Thymus (tissue), 11 donors: ENCODE results near the gene SF3A2. TPM values are rescaled to one million over a fixed set of nuclear protein-coding genes. Genes with fewer than 3 reads are reported as not detected.
"Not testable (repeated sequence)": the region's sequence is repeated elsewhere in the genome, so short reads cannot be mapped to it uniquely, and the experiment has no call there.

ENCODE experiments used
- DNase-seq, 9 donors: peaks; one replicate each; pipeline ENCODE4 v3.0.0-alpha.2; 2013; ENCODE audit warnings: low spot score in 9 of 9, low read depth in 6 of 9, missing footprints in 1 of 9
- H3K27ac ChIP-seq, 2 donors: one replicate each; pipeline ENCODE4 v1.5.1; 2013; ENCODE audit warnings: control low read depth in 1 of 2, low read depth in 1 of 2, low read length in 1 of 2, mild to moderate bottlenecking in 1 of 2, moderate library complexity in 1 of 2
- H3K27me3 ChIP-seq, 2 donors: one replicate each; pipeline ENCODE4 v1.5.1; 2013; ENCODE audit warnings: low read length in 1 of 2; ENCODE audit not compliant: control insufficient read depth in 2 of 2, insufficient read depth in 1 of 2
- H3K36me3 ChIP-seq, 2 donors: one replicate each; pipeline ENCODE4 v1.5.1; 2013; ENCODE audit warnings: low read length in 1 of 2, mild to moderate bottlenecking in 1 of 2, moderate library complexity in 1 of 2; ENCODE audit not compliant: control insufficient read depth in 2 of 2, insufficient read depth in 2 of 2
- H3K4me1 ChIP-seq, 2 donors: one replicate each; pipeline ENCODE4 v1.5.1; 2013; ENCODE audit warnings: low read length in 2 of 2; ENCODE audit not compliant: control insufficient read depth in 2 of 2, insufficient read depth in 2 of 2
- H3K4me3 ChIP-seq, 2 donors: one replicate each; pipeline ENCODE4 v1.5.1; 2013; ENCODE audit warnings: low read length in 2 of 2, control low read depth in 1 of 2, mild to moderate bottlenecking in 1 of 2
- H3K9me3 ChIP-seq, 2 donors: one replicate each; pipeline ENCODE4 v1.5.1; 2013; ENCODE audit warnings: low read length in 1 of 2, mild to moderate bottlenecking in 1 of 2; ENCODE audit not compliant: control insufficient read depth in 2 of 2, insufficient read depth in 1 of 2
- WGBS: extraction: QIAGEN DNeasy Blood & Tissue Kit; methylation state at CpG from one replicate; pipeline ENCODE4 v1.1.7; 2013; 5-methylcytosine and 5-hydroxymethylcytosine counted together
- polyA plus RNA-seq: library from polyadenylated mRNA; stranded (reverse); fragments of 200-250 nt; gene quantifications from one replicate; pipeline ENCODE4 v1.2.3, GENCODE V29; 2013
- total RNA-seq: library from RNA; stranded (reverse); fragments of 120-200 nt; gene quantifications from one replicate; pipeline ENCODE4 v1.2.4, GENCODE V29; 2013
- donor health status: healthy.

SF3A2 gene
- total and polyA plus RNA-seq, 2 donors = 18.7 to 51.1 TPM

DNA sequence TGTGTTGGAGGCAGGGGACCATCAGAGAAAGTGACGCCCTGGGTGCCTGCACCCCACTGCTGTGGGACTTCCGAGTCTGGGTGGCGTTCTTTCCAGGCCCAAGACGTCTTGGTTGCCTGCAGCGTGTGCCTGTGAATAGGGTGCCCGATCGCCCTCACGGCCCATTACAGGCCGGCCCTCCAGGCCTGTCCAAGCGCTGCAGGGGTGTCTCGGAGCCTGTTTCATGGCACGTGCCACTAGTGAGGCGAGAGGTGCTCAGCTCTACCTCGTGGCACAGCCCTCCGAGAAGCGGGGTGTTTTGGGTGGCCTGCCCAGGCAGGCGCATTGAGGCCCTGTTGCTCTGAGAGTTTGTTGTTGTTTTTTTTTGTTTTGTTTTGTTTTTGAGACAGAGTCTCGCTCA, 42.8 kb upstream of the SF3A2 start:
- no peak for DNase-seq
- Histone ChIP-seq H3K27me3 (no peaks in the 10 kb centered on the region), H3K4me3 (no peak overlapping the region), H3K9me3 (no peaks in the 10 kb centered on the region), H3K36me3 (peaks cover 76 to 88% of the 10 kb centered on the region in 2 donors), H3K27ac (no peak overlapping the region), H3K4me1 (peaks cover 0 to 9% of the 10 kb centered on the region in 2 donors)
- WGBS = 98% methylated on average over 18 of the region's 18 CpGs

DNA sequence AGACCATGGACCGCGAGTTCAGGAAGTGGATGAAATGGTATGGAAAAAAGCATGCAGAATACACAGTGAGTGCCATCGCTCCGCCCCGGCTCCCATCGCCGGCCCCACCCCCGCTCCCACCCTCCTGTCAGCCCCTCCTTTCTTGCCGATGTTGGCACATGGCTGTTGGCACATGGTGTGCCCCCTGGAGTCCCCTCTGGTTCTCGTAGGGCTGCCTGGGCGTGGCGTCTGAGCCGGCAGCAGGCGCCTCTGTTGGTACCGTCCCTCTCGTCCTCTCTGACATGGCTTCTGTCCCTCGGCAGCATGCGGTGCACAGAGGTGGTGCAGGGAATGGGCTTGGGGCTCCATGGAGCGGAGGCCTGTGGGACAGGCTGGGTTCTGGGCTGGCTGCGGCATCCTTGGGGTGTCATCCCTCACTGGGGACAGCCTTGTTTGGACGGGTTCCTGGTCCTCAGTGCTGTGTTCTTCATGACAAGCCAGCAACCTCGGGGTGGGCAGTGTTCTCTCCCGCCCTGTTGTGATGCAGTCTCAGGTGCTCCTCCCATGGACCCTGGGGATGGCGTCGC, 42.0 kb upstream of the SF3A2 start:
- DNase-seq = no peak
- Histone ChIP-seq H3K9me3 (no peaks in the 10 kb centered on the region), H3K27me3 (no peaks in the 10 kb centered on the region), H3K36me3 (peaks cover 69 to 82% of the 10 kb centered on the region in 2 donors), H3K4me1 (peaks cover 0 to 9% of the 10 kb centered on the region in 2 donors), H3K27ac (no peak overlapping the region), H3K4me3 (no peak overlapping the region)
- WGBS = 98% methylated on average over 25 of the region's 25 CpGs

DNA sequence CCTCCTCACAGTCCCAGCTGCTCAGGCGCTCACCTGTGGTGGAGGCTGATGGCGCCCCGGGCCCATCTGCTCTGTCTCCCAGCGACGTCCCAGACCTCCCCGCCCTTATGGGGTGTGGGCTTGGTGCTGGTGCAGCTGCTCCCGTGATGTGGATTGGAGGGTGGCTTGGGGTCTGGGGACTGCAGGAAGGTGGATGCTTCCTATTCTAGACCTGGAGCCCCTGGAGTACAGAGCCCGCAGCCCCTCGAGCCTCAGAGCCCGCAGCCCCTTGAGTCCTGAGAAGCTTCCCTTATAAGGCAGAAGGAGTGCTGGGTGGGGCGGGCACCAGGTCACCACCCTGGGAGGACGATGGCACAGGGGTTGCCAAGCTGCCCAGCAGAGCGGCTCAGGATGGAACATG, 41.3 kb upstream of the SF3A2 start:
- H3K4me3 ChIP-seq = no peak overlapping the region
- no peak overlapping the region for H3K27ac ChIP-seq
- no peaks in the 10 kb centered on the region for H3K9me3 ChIP-seq
- no peak for DNase-seq
- H3K36me3 ChIP-seq = peaks cover 69 to 82% of the 10 kb centered on the region in 2 donors
- no peaks in the 10 kb centered on the region for H3K27me3 ChIP-seq
- WGBS = 97% methylated on average over 13 of the region's 13 CpGs
- peaks cover 0 to 9% of the 10 kb centered on the region in 2 donors for H3K4me1 ChIP-seq

DNA sequence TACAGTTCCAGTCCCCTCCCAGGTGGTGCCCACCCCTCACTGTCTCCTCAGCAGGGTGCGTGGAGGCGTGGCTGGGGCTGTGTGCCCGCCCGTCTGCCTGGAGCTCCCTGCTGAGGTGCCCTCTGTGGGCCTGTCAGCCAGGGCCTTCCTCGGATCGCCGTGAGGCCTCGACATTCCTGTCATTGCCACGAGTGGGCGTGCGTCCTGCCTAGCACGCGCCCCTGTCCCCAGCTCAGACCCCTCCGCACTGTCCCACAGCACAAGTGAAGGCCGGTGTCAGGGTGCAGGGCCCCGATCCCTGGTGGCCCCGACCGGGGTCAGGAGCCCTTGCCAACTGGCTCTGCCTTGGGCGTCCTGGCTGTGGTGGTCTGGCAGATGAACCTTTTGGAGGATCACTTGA, 40.7 kb upstream of the SF3A2 start:
- H3K27ac ChIP-seq = no peak overlapping the region
- no peaks in the 10 kb centered on the region for H3K9me3 ChIP-seq
- peaks cover 0 to 9% of the 10 kb centered on the region in 2 donors for H3K4me1 ChIP-seq
- H3K36me3 ChIP-seq = peaks cover 66 to 78% of the 10 kb centered on the region in 2 donors
- no peaks in the 10 kb centered on the region for H3K27me3 ChIP-seq
- no peak for DNase-seq
- H3K4me3 ChIP-seq = no peak overlapping the region
- WGBS = 97% methylated on average over 19 of the region's 19 CpGs

DNA sequence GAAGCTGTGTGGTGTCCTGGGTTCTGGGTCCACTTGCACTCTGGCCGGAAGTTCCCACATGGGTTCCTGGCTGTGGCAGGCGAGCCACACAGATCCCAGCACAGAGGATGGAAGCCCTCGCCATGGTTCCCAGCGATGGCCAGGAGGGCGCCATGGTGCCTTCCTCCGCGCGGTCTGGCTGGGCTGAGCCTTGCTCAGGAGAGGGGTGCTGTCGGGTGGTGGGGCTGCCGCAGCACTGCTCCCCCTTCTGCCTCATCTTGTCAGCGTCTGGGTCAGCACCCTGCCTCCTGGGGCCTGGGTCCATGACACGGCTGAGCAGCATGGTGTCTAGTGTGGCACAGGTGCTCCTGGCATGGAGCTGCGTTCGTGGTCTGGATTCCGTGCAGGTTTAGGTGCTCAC, 39.4 kb upstream of the SF3A2 start:
- Histone ChIP-seq H3K27ac (no peak overlapping the region), H3K36me3 (peaks cover 61 to 77% of the 10 kb centered on the region in 2 donors), H3K4me3 (no peak overlapping the region), H3K27me3 (no peaks in the 10 kb centered on the region), H3K9me3 (no peaks in the 10 kb centered on the region), H3K4me1 (peaks cover 0 to 9% of the 10 kb centered on the region in 2 donors)
- 95% methylated on average over 15 of the region's 15 CpGs for WGBS
- no peak for DNase-seq

DNA sequence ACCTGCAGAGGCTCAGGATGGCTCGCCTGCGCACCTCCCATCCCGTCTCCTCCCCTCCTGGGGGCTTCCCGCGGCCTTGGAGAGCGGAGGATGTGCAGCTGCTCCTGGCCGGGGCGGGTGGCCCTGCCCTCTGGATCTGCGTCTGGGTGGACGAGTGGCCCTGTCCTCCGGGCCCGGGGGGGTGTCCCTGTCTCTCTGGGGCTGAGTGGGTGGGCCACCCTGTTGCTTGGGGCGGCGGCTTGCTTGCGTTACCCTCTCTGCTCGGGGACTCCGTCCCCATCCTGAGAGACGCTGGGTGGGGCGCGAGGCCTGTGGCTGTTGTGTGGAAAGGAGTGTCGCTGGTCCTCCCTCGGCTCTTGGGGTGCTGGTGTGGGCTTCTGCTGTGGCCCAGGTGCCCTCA, 38.3 kb upstream of the SF3A2 start:
- Histone ChIP-seq H3K27me3 (no peaks in the 10 kb centered on the region), H3K4me1 (peaks cover 0 to 9% of the 10 kb centered on the region in 2 donors), H3K36me3 (peaks cover 56 to 74% of the 10 kb centered on the region in 2 donors), H3K4me3 (no peak overlapping the region), H3K9me3 (no peaks in the 10 kb centered on the region), H3K27ac (no peak overlapping the region)
- DNase-seq = no peak
- WGBS = 95% methylated on average over 22 of the region's 22 CpGs

DNA sequence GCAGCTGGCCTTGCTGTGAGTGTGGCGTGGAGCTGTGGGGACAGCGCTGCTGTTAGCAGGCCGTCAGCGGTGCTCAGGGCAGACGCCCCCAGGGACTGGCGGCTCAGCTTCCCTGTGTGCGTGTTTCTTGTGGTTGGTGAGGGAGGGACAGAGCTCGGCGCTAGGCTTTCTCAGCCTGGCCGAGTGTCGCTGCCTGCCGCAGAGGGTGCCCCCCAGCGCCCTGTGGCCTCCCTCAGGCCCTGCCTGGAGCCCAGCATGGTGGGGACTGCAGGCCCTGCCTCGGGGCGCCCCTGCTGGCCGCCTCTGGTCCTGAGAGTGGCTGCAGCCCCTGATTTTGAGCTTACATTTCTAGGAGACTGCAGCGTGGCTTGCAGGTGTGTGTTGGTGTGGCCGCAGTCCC, 37.4 kb upstream of the SF3A2 start:
- H3K36me3 ChIP-seq = peaks cover 60 to 72% of the 10 kb centered on the region in 2 donors
- WGBS = 87% methylated on average over 18 of the region's 18 CpGs
- H3K27me3 ChIP-seq = no peaks in the 10 kb centered on the region
- no peak overlapping the region for H3K27ac ChIP-seq
- H3K4me1 ChIP-seq = peaks cover 0 to 9% of the 10 kb centered on the region in 2 donors
- no peak for DNase-seq
- H3K4me3 ChIP-seq = no peak overlapping the region
- H3K9me3 ChIP-seq = no peaks in the 10 kb centered on the region

DNA sequence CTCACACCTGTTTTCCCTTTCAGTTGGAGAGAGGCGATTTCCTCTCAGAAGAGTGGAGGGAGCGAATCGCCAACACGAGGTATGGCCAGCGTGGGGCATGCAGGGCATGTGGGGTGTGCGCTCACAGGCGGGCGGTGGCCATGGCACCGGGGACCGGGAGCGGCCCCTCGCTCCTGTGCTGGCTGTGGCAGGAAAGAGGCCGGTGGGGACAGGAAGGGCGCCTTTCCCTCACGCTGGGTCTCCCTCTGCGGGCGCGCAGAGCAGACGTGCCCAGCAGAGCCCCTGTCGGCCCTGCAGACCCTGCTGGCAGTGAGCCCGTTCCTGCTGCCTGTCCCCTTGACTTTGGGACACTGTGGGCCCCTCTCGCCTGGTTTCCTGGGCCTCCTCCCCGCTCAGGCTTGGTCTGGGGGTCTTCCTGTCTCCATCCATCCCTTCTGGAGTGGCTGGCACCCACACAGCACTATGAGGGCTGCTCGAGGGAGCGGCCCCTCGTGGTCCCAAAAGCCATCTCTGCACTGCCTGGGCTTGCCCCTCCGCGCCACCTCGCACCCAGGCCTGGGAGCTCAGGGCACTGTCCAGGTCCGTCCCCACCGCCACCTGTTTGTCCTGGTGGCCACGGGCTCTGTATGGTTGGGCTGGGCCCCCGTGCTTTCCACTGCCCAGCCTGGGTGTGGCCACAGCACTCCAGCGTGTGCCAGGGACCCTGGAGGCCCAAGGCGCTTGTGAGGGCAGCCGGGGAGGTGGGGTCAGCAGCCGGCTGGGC, 36.6 kb upstream of the SF3A2 start:
- Histone ChIP-seq H3K4me3 (no peak overlapping the region), H3K27me3 (no peaks in the 10 kb centered on the region), H3K36me3 (peaks cover 56 to 69% of the 10 kb centered on the region in 2 donors), H3K27ac (no peak overlapping the region), H3K9me3 (no peaks in the 10 kb centered on the region), H3K4me1 (peaks cover 0 to 9% of the 10 kb centered on the region in 2 donors)
- no peak for DNase-seq
- WGBS = 97% methylated on average over 37 of the region's 37 CpGs

DNA sequence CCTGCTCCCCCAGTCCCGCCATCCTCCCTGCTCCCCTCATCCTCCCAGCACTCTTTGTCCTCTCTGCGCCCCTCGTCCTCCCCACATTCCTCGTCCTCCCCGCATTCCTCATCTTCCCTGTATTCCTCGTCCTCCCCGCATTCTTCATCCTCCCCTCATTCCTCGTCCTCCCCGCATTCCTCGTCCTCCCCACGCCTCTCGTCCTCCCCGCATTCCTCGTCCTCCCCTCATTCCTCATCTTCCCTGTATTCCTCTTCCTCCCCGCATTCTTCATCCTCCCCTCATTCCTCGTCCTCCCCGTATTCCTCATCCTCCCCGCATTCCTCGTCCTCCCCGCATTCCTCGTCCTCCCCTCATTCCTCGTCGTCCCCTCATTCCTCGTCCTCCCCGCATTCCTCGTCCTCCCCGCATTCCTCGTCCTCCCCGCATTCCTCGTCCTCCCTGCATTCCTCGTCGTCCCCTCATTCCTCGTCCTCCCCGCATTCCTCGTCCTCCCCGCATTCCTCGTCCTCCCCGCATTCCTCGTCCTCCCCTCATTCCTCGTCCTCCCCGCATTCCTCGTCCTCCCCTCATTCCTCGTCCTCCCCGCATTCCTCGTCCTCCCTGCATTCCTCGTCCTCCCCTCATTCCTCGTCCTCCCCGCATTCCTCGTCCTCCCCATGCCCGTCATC, 35.9 kb upstream of the SF3A2 start:
- not testable (repeated sequence) for H3K27ac ChIP-seq, DNase-seq, H3K27me3 ChIP-seq, H3K4me1 ChIP-seq, H3K9me3 ChIP-seq, H3K4me3 ChIP-seq
- peaks cover 55 to 61% of the 10 kb centered on the region in 2 donors for H3K36me3 ChIP-seq
- WGBS = 97% methylated on average over 50 of the region's 50 CpGs
